LNCaP clone FGC (cell line): ENCODE results near the gene TBX2.
A peak's percentile ranks its signal among the peaks of the same experiment; 100 is the strongest.

Experiments used
- DNase-seq: peaks from one replicate; pipeline ENCODE4 v3.0.0-alpha.2; 2011; ENCODE audit warnings: low read depth
- H3K4me3 ChIP-seq: 2 replicates; pipeline ENCODE4 v1.5.1; 2011; ENCODE audit warnings: mild to moderate bottlenecking, low read depth, low read length, control low read depth
- TF ChIP-seq, protein P1 (sequence below): IDR thresholded peaks from 2 replicates; pipeline ENCODE4 v1.5.1; 2012; ENCODE audit warnings: mild to moderate bottlenecking; ENCODE audit not compliant: control insufficient read depth, insufficient read depth; ENCODE audit errors: extremely low read depth

TBX2 gene

DNA sequence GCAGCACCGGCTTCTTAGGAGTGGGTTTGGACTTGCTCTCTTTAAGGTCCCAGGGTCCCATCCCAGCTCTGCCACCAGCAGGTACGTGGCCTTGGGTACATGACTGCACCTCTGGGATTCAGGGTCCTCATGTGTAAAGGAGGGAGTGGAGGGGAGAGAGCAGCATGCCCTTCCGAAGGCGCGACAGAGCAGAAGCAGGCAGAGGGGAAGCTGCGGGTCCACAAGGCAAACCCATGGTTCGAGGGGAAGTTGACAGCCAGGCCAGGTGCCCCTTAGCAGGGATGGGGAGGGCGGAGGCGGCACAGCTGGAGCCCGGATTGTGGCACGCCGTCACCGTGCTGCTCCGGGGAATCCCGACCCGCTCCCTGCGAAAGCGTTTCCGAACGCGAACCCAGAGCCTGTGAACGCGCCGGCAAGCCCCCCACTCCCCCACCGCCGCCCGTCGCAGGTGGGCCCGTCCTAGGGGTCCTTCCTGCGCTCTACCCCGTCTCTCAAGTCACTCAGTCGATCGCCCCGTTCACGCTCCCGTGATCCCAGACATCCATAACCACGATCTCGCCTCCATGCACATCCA, 4.1 kb upstream of the TBX2 start:
- H3K4me3 ChIP-seq = no peak overlapping the region
- TF ChIP-seq, protein P1, sequence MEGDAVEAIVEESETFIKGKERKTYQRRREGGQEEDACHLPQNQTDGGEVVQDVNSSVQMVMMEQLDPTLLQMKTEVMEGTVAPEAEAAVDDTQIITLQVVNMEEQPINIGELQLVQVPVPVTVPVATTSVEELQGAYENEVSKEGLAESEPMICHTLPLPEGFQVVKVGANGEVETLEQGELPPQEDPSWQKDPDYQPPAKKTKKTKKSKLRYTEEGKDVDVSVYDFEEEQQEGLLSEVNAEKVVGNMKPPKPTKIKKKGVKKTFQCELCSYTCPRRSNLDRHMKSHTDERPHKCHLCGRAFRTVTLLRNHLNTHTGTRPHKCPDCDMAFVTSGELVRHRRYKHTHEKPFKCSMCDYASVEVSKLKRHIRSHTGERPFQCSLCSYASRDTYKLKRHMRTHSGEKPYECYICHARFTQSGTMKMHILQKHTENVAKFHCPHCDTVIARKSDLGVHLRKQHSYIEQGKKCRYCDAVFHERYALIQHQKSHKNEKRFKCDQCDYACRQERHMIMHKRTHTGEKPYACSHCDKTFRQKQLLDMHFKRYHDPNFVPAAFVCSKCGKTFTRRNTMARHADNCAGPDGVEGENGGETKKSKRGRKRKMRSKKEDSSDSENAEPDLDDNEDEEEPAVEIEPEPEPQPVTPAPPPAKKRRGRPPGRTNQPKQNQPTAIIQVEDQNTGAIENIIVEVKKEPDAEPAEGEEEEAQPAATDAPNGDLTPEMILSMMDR = no peak
- no peak for DNase-seq

DNA sequence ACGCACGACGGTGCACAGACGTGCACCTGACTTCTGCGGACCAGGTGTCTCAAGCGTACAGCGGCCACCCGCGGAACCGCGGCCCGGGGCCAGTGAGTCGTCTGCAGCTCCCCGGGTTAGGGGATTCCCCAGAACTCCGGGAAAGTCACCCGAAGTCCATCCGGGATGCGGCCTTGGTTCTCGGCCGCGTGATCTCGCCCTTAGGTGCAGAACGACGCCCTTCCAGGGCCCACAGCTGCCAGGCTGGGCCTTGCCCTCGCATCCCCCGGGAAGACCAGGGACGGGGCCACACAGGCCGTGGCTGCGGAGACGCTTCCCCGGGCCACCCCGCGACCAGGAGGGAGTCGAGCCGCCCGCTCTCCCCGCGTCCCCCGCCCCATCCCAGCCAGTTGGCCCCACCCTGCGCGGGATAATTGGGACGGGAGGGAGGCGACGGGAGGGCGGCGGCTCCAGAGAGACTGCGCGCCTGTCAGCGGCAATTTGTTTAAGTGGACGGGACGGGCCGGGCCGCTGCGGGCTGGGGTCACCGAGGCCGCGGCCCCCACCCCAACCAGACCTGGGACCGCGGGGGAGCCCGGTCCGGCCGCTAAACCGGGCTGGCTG, 3.6 kb upstream of the TBX2 start:
- no peak for DNase-seq
- H3K4me3 ChIP-seq = no peak overlapping the region
- TF ChIP-seq, protein P1 = no peak

DNA sequence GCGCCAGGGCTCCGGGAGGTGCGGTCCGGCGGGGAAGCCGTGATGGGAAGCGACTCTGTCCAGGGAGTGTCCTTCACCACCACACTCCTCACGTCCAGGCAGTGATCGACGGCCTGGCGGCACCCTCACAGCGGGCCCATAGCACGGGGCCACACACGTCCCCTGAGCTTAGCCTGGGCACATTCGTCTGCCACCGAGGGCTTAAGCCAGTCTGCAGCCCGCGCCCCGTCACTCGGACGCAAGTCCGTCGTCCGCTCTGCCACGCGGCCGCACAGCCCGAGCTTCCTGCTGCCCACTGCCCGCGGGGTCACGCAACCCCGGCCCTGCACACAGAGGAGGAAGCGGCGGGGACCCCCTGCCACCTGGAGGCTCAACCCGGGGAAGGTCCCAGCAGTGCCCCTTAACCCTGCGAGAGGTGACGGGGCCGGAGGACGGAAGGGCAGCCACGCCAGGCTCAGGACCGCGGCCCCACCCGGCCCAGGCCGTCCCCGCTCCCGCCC, 3.0 kb upstream of the TBX2 start:
- no peak for DNase-seq
- TF ChIP-seq, protein P1 = no peak
- no peak overlapping the region for H3K4me3 ChIP-seq

DNA sequence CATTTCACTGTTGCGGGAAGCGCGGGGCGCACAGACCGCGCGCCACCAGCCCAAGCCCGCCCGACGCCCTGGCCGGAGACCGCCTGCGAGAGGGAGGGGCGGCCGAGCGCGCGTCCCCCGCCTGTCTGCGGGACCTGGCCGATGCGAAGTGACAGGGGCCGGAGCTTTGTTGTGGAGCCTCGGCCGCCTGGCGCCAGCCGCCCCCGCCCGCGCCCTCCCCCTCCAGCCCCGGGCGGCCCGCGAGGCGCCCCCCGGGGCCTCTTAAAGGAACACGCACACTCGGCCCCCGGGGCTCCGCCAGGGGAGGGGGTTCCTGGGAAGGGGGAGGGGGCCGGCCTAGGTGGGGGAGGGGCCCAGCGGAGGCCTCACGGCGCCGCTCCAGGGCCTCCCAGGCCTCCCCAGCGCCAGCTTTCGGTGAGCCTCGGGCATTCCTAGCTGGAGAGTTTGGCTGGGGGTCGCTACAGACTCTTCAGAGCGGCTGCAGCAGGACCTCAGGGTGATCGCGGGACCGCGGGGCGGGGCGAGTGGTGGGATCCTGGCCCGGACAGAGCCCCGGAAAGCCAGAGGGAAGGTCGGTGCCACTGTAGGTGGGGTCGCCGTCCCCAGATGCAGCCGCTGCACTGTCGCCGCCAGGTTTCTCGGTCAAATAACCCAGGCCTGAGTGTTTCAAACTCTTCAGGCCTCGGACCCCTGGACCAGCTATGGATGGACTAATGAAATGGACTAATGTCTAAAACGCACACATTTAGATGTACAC, 2.4 kb upstream of the TBX2 start:
- DNase-seq = no peak
- no peak overlapping the region for H3K4me3 ChIP-seq
- TF ChIP-seq, protein P1 = no peak

DNA sequence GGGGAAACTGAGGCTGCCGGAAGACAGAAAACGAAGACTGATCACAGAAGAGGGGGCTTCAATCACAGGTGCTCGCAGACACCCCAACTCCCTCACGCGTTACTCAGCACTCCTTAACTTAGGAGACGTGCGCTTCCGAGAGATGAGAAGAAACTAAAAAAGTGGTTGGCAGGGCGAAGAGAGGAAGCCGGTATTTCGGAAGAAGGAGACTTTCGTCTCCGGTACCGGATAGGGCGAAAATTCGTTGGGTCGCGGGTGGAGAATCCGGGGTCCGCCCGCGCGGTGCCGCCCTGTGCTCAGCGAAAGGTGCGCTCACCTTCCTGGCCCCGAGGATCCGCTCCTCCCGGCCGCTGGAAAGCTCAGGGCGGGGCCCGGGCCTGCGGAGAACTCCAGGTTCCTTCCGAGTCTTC, 917 bp upstream of the TBX2 start:
- TF ChIP-seq, protein P1 = no peak
- no peak for DNase-seq
- H3K4me3 ChIP-seq = peak overlapping the region; percentile 48

DNA sequence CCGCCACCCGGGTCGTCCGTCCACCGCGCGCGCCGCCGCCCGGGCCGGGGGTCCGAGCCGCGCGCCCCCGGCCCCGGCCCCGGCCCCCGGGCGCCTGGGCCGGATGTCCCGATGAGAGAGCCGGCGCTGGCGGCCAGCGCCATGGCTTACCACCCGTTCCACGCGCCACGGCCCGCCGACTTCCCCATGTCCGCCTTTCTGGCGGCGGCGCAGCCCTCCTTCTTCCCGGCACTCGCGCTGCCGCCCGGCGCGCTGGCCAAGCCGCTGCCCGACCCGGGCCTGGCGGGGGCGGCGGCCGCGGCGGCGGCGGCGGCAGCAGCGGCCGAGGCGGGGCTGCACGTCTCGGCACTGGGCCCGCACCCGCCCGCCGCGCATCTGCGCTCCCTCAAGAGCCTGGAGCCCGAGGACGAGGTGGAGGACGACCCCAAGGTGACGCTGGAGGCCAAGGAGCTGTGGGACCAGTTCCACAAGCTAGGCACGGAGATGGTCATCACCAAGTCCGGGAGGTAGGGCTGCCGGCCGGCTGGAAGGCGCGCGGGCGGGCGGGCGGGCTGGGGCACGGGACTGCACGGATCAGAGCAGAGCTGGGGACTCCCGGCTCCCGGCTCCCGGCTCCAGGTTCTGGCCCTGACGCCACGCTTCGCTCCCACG, 548 bp downstream of the TBX2 start:
- no peak for DNase-seq
- H3K4me3 ChIP-seq = no peak overlapping the region

More for the DNA sequence above, 548 bp downstream of the TBX2 start:
- TF ChIP-seq, protein P1 = no peak
